ENCODE results near the gene ZNF780A.

GRCh38 chr19:40084948-40085347 lies 5.8 kb downstream of the ZNF780A start:
- TF ChIP-seq CTCF (IDR thresholded peaks at IDR 0.05) (no peak), NFE2L2 (conservative IDR thresholded peaks at IDR 0.05; ENCODE audit: low read length) (no peak), POLR2A (IDR thresholded peaks at IDR 0.05; ENCODE audit: low read length) (no peak), JUN (IDR thresholded peaks at IDR 0.05) (no peak), ZFP36 (IDR thresholded peaks at IDR 0.05; ENCODE audit: borderline replicate concordance, partially characterized antibody) (no peak), SREBF2 (IDR thresholded peaks at IDR 0.05) (no peak), RFX5 (IDR thresholded peaks at IDR 0.05) (no peak), FOXS1 (CRISPR knock-in tag; IDR thresholded peaks at IDR 0.05) (no peak)

Data from A549 (cell line).